Progenitor cell of endocrine pancreas (in vitro differentiated cells): Measurements from ENCODE around the gene SLC22A13. TPM values are rescaled to one million over a fixed set of nuclear protein-coding genes. Genes with fewer than 3 reads are reported as not detected.
"Not testable (repeated sequence)": the region's sequence is repeated elsewhere in the genome, so short reads cannot be mapped to it uniquely, and the experiment has no call there.

Experiments used
- DNase-seq: peaks from one replicate; pipeline ENCODE4 v3.0.0; 2021; ENCODE audit warnings: low spot score; ENCODE audit not compliant: unreplicated experiment
- H3K27ac Mint-ChIP-seq: 2 replicates; pipeline ENCODE4 v1.8.0; 2021; ENCODE audit warnings: mild to moderate bottlenecking, moderate library complexity, mixed read lengths
- H3K27me3 Mint-ChIP-seq: 2 replicates; pipeline ENCODE4 v1.8.0; 2021; ENCODE audit warnings: mixed read lengths
- H3K36me3 Mint-ChIP-seq: 2 replicates; pipeline ENCODE4 v1.8.0; 2022; ENCODE audit warnings: mixed read lengths; ENCODE audit not compliant: insufficient read depth
- H3K4me1 Mint-ChIP-seq: 2 replicates; pipeline ENCODE4 v1.8.0; 2021; ENCODE audit warnings: low read depth, mixed read lengths
- H3K4me3 Mint-ChIP-seq: 2 replicates; pipeline ENCODE4 v1.8.0; 2021; ENCODE audit warnings: low read depth, mild to moderate bottlenecking, moderate library complexity, mixed read lengths
- H3K9me3 Mint-ChIP-seq: 2 replicates; pipeline ENCODE4 v1.8.0; 2021; ENCODE audit warnings: low read depth, mixed read lengths
- CTCF ChIP-seq: fragments of 200-600 bp; sonication (generic); IDR thresholded peaks from one replicate; pipeline ENCODE4 v1.5.0; 2021; ENCODE audit warnings: antibody characterized with exemption, mild to moderate bottlenecking; ENCODE audit not compliant: unreplicated experiment
- total RNA-seq: library from RNA; stranded (reverse); gene quantifications from 2 replicates; pipeline ENCODE4 v1.2.1, GENCODE V29; 2021

SLC22A13 gene
- total RNA-seq, 1 donor from 2014 or later: 0.67 TPM

DNA sequence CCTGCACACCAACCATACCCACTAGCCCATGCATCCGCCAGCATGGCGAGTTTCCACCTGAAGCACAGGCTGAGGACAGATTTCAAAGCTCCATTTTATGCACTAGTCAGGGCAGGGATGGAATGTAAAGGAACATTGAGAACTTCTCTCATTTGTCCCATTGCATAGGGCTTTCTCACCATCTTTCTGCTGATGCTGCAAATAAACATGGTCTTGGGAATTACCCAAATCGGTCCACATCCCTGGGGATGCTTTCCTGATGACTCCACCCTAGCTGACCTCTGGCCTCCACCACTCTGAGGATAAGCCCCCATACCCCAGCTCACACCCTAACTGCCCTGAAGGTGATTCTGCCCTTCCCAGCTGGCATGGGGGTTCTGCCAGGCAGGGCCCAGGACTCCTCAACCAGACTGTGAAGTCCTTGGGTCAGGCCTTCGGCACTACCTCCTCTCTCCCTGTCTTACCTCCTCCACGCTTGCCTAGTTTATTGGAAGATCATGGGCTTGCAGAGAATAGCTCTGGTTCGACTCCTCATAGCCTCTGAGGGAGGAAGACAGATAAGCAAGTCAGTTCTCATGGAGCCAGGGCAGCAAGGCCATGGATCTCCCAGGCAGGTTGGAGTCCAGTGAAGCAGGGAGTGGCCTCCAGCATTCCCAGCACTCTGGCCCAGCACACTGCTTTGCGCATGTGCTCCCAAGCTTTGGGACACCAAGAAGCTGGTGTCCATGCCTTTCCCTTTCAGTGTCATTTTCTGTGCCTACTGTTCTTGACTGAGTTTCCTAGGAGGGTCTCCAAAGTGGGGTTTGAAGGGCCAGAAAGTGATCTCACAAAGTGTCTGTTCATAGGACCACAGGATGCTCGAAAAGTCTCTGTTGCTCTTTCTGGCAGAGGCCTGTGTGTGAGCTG lies 53.4 kb downstream of the SLC22A13 start:
- no peak overlapping the region for H3K27ac Mint-ChIP-seq
- peaks cover 3% of the 10 kb centered on the region for H3K9me3 Mint-ChIP-seq
- TF ChIP-seq CTCF: no peak
- no peak overlapping the region for H3K4me3 Mint-ChIP-seq
- no peaks in the 10 kb centered on the region for H3K36me3 Mint-ChIP-seq
- no peak for DNase-seq
- H3K27me3 Mint-ChIP-seq: peaks cover 3% of the 10 kb centered on the region
- H3K4me1 Mint-ChIP-seq: no peaks in the 10 kb centered on the region

DNA sequence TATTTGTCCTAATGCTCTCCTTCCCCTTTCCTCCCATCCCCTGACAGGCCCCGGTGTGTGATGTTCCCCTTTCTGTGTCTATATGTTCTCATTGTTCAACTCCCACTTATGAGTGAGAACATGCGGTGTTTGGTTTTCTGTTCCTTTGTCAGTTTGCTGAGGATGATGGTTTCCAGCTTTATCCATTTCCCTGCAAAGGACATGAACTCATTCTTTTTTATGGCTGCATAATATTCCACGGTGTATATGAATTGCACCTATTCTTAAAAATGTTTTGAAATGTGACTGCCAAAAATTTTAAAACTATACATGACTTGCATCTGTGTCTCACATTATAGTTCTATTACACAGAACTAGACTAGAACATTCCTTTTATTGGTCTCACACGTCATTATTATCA lies 55.0 kb downstream of the SLC22A13 start:
- H3K4me3 Mint-ChIP-seq, H3K27ac Mint-ChIP-seq, H3K36me3 Mint-ChIP-seq, DNase-seq, H3K9me3 Mint-ChIP-seq, H3K4me1 Mint-ChIP-seq, H3K27me3 Mint-ChIP-seq: not testable (repeated sequence)

- no peaks in the 10 kb centered on the region for H3K36me3 Mint-ChIP-seq
- H3K4me1 Mint-ChIP-seq: no peaks in the 10 kb centered on the region
- no peak overlapping the region for H3K4me3 Mint-ChIP-seq
- H3K27ac Mint-ChIP-seq: no peak overlapping the region
- H3K9me3 Mint-ChIP-seq: peaks cover 7% of the 10 kb centered on the region
- no peak for DNase-seq
- H3K27me3 Mint-ChIP-seq: no peaks in the 10 kb centered on the region
- no peak for TF ChIP-seq CTCF
These were observed 57.4 kb downstream of the SLC22A13 start for GRCh38 chr3:38323060-38323459.

DNA sequence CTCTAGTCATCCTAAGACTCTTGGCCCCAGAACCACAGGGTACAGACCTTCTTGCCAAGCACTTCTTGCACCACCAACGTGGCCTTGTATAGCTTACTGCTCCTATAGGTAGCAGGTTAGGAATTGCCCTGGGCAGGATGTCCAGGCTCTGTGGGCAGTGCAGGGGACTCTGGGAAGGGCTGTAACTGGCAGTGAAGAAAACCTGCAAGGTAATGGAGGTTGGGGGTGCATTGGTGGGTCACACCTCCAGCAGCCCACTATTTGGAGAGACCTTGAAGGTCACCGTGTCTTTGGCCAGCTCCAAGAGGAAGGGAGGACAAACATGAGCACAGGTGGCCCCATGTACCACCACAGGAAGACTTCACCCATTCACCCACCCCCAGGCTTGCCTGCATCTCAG lies 59.6 kb downstream of the SLC22A13 start:
- Mint-ChIP-seq H3K4me3 (no peak overlapping the region), H3K36me3 (no peaks in the 10 kb centered on the region), H3K9me3 (peaks cover 7% of the 10 kb centered on the region), H3K27ac (no peak overlapping the region), H3K4me1 (no peaks in the 10 kb centered on the region), H3K27me3 (no peaks in the 10 kb centered on the region)
- TF ChIP-seq CTCF: no peak
- no peak for DNase-seq

DNA sequence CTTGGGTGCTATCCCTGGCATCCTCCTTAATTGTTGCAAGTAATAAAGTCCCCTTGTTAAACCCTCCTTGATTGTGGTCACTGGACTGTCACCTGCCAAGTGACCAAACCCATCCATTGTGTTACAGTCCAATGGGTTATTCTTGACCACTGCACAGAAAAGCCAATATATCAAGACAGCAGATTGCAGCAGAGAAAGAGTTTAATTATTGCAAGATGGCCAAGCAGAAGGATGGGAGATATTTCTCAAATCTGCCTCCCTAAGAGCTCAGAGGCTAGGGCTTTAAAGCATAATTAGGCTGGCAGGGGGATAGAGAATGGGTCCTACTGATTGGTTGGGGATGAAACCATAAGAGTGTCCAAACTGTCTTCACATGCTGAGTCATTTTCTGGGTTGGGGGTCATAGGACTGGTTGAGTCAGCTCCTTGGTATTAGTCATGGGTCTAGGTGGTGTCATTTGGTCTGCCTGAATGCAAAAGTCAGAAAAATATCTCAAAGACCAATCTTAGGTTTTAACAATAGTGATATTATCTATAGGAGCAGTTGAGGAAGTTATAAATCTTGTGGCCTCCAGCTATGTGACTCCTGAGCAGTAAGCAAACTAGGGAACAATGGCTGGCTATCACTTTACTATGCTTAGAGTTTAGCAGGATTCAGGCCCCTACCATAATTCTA lies 61.9 kb downstream of the SLC22A13 start:
- DNase-seq: no peak
- H3K27me3 Mint-ChIP-seq: no peaks in the 10 kb centered on the region
- H3K27ac Mint-ChIP-seq: no peak overlapping the region
- H3K4me3 Mint-ChIP-seq: no peak overlapping the region
- peaks cover 7% of the 10 kb centered on the region for H3K9me3 Mint-ChIP-seq
- no peaks in the 10 kb centered on the region for H3K36me3 Mint-ChIP-seq
- H3K4me1 Mint-ChIP-seq: no peaks in the 10 kb centered on the region
- no peak for TF ChIP-seq CTCF

Other genes with a start within 250 kb of the SLC22A13 start
- 30.0 and 33.3 TPM in 2 replicates for gene PLCD1, start 236.2 kb upstream of the SLC22A13 start, total RNA-seq
- gene DLEC1, start 226.6 kb upstream of the SLC22A13 start, total RNA-seq: 1.3 and 1.8 TPM in 2 replicates
- 97.8 and 104 TPM in 2 replicates for gene ACAA1, start 128.7 kb upstream of the SLC22A13 start, total RNA-seq
- gene MYD88, start 127.2 kb upstream of the SLC22A13 start, total RNA-seq: 23.9 and 24.2 TPM in 2 replicates
- 55.5 and 56.3 TPM in 2 replicates for gene OXSR1, start 100.3 kb upstream of the SLC22A13 start, total RNA-seq
- gene SLC22A14, start 16.5 kb downstream of the SLC22A13 start, total RNA-seq: 0.18 and 0.72 TPM in 2 replicates
- gene XYLB, start 81.0 kb downstream of the SLC22A13 start, total RNA-seq: 4.0 and 7.0 TPM in 2 replicates
- 77.6 and 83.9 TPM in 2 replicates for gene ACVR2B, start 188.1 kb downstream of the SLC22A13 start, total RNA-seq
- 15.2 and 16.5 TPM in 2 replicates for gene EXOG, start 230.5 kb downstream of the SLC22A13 start, total RNA-seq